Middle frontal gyrus (tissue), 1 donor: ENCODE results near the gene TXNDC2.
"Not testable (repeated sequence)": the region's sequence is repeated elsewhere in the genome, so short reads cannot be mapped to it uniquely, and the experiment has no call there.

Experiments
- DNase-seq: peaks from one replicate; pipeline ENCODE4 v3.0.0-alpha.2; 2015; ENCODE audit warnings: low spot score; ENCODE audit errors: extremely low spot score

Gene TXNDC2

GRCh38 chr18:9885170-9886004 lies at the start of gene TXNDC2:
Gene TXNDC2, plus strand, starts transcription at chr18:9885973. Its CDS starts 708 bp downstream, at chr18:9886681.
- no peak for DNase-seq

- DNase-seq, result no peak
Measured at GRCh38 chr18:9838144-9838877, 47.5 kb upstream of the TXNDC2 start.

- DNase-seq, result no peak
Measured at GRCh38 chr18:9839211-9839610, 46.6 kb upstream of the TXNDC2 start.

GRCh38 chr18:9839853-9840252 lies 45.9 kb upstream of the TXNDC2 start:
- no peak for DNase-seq

GRCh38 chr18:9841752-9842151 lies 44.0 kb upstream of the TXNDC2 start:
- no peak for DNase-seq

- DNase-seq, result no peak
Measured at GRCh38 chr18:9842448-9842847, 43.3 kb upstream of the TXNDC2 start.

GRCh38 chr18:9845256-9845655 lies 40.5 kb upstream of the TXNDC2 start:
- DNase-seq, result no peak

GRCh38 chr18:9846162-9846925 lies 39.4 kb upstream of the TXNDC2 start:
- no peak for DNase-seq

GRCh38 chr18:9848170-9848879 lies 37.4 kb upstream of the TXNDC2 start:
- DNase-seq, result no peak

- DNase-seq, result no peak
Measured at GRCh38 chr18:9849407-9850283, 36.1 kb upstream of the TXNDC2 start.

- DNase-seq, result no peak
Measured at GRCh38 chr18:9850309-9850708, 35.5 kb upstream of the TXNDC2 start.

- DNase-seq, result no peak
Measured at GRCh38 chr18:9851511-9851910, 34.3 kb upstream of the TXNDC2 start.

GRCh38 chr18:9852266-9853081 lies 33.3 kb upstream of the TXNDC2 start:
- no peak for DNase-seq

- no peak for DNase-seq
Measured at GRCh38 chr18:9854801-9855676, 30.7 kb upstream of the TXNDC2 start.

GRCh38 chr18:9855681-9856080 lies 30.1 kb upstream of the TXNDC2 start:
- DNase-seq, result no peak

GRCh38 chr18:9856092-9856491 lies 29.7 kb upstream of the TXNDC2 start:
- no peak for DNase-seq

GRCh38 chr18:9857479-9857998 lies 28.2 kb upstream of the TXNDC2 start:
- DNase-seq, result not testable (repeated sequence)

- no peak for DNase-seq
Measured at GRCh38 chr18:9858642-9859041, 27.1 kb upstream of the TXNDC2 start.
